AG09309 (cell line): ENCODE data around the gene FRMD4A.

Experiments
- DNase-seq: peaks from one replicate; pipeline ENCODE4 v3.0.0-alpha.2; 2010; ENCODE audit warnings: low read depth
- H3K4me3 ChIP-seq: 2 replicates; pipeline ENCODE4 v1.5.1; 2011; ENCODE audit warnings: mild to moderate bottlenecking, low read depth, low read length, moderate library complexity; ENCODE audit not compliant: control insufficient read depth
- CTCF ChIP-seq: IDR thresholded peaks from 2 replicates; pipeline ENCODE4 v1.5.1; 2011; ENCODE audit warnings: mild to moderate bottlenecking, low read depth, low read length, inconsistent platforms; ENCODE audit not compliant: insufficient read depth, control insufficient read depth; ENCODE audit errors: missing control alignments

The FRMD4A gene

GRCh38 chr10:13642293-13642692, 688.4 kb downstream of the FRMD4A start:
- DNase-seq = no peak
- no peak overlapping the region for H3K4me3 ChIP-seq
- no peak for TF ChIP-seq CTCF

GRCh38 chr10:13637894-13638293, 692.8 kb downstream of the FRMD4A start:
- H3K4me3 ChIP-seq = no peak overlapping the region
- TF ChIP-seq CTCF = no peak
- DNase-seq = no peak

- no peak for DNase-seq
- no peak for TF ChIP-seq CTCF
- H3K4me3 ChIP-seq = no peak overlapping the region
Measured at GRCh38 chr10:13637303-13637856, 693.3 kb downstream of the FRMD4A start.

- DNase-seq = no peak
- no peak overlapping the region for H3K4me3 ChIP-seq
- no peak for TF ChIP-seq CTCF
Measured at GRCh38 chr10:13636776-13637175, 693.9 kb downstream of the FRMD4A start.

GRCh38 chr10:13634207-13634606, 696.5 kb downstream of the FRMD4A start:
- no peak for TF ChIP-seq CTCF
- DNase-seq = peak; percentile 7
- H3K4me3 ChIP-seq = no peak overlapping the region

GRCh38 chr10:13633689-13634088, 697.0 kb downstream of the FRMD4A start:
- DNase-seq = peak; percentile 62
- no peak for TF ChIP-seq CTCF
- H3K4me3 ChIP-seq = no peak overlapping the region
